Fibroblast of skin of left biceps (primary cell): ENCODE measurements around the gene MYO1D.
A peak's percentile ranks its signal among the peaks of the same experiment; 100 is the strongest.
"Not testable (repeated sequence)": the region's sequence is repeated elsewhere in the genome, so short reads cannot be mapped to it uniquely, and the experiment has no call there.

ENCODE experiments used
- DNase-seq, 2 experiments: peaks; one replicate each; pipeline ENCODE4 v3.0.0-alpha.2; 2013; ENCODE audit warnings: low read depth in 2 of 2

MYO1D gene

GRCh38 chr17:32894245-32894644 is 17.3 kb upstream of the MYO1D start:
- DNase-seq, result no peak

- DNase-seq, result not testable (repeated sequence)
These were observed 10.5 kb upstream of the MYO1D start for GRCh38 chr17:32887410-32887809.

- DNase-seq, result not testable (repeated sequence)
These were observed 10.0 kb upstream of the MYO1D start for GRCh38 chr17:32886951-32887350.

GRCh38 chr17:32882734-32883133 is 5.8 kb upstream of the MYO1D start:
- DNase-seq, result no peak

DNA sequence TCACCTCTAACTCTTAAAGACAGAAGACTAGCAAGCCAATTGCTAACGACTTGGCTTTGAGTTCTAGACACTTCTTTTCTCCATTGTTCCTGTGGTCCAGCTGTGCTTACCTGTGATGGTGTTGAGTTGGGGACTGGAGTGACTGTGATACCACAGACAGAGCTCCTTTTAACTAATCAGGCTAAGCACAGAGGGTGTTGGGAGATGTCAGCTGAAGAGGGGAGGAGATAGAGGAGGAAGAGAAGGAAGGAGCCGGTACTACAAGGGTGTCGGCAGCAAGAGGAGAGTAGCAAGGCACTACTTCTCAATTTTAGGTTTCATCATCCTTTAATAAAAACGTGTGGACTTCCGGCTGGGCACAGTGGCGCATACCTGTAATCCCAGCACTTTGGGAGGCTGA is 5.1 kb upstream of the MYO1D start:
- no peak for DNase-seq

DNA sequence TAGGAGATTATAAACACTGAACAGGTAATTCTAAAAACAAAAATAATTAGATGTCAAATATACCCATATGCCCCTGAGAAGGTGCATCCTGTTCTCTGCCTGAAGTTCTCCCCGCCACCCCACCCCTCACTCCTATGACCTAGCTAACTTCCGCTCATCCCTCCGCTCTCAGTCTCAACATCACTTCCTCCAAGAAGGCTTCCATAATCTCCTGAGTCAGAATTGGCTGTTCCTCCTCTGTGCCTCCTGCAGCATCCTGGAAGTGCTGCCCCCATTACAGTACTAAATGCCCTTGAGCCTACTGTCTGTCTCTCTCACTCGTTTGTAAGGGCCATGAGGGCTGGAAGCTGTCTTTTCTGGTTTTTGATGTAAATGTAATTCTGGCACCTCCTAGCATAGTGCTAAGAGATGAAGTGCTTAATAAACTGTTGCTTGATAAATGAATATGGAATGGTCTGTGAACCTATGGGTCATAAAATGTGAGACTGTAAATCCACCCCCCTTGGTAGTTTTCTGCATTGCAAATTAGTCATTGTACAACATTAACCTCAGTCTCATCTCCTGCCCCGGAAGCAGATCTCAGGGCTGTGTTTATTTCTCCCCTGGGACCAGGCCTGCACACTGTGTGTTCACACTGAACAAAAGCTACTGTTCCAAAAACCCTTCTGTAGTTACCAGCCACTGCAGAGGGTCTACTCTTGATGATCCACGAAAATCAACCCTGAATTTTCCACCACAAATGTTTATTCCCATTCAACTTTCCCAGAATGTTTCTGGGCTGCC is 3.9 kb upstream of the MYO1D start:
- DNase-seq, result no peak

DNA sequence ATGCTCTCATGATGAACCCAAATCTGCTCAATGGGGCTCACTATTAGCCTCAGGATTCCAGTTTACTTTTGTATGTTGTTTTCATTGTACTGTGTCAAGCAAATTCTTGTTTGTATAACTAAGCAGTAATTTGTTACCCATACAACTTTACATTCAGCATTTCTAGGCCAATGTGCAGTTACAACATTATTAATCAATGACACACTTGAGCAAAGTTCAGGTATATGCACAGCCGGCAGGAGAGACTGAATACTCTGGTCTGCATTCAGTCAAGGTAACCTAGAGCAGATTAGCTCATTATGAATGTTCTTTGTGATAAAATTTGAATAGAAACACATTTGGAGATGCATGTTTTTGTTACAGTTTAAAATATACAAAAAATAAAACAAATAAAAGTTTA is 2.2 kb upstream of the MYO1D start:
- no peak for DNase-seq

GRCh38 chr17:32878211-32878610 is 1.3 kb upstream of the MYO1D start:
- DNase-seq, result no peak

GRCh38 chr17:32877164-32877764 is 340 bp upstream of the MYO1D start:
- DNase-seq, result peak; percentile 67 to 73

DNA sequence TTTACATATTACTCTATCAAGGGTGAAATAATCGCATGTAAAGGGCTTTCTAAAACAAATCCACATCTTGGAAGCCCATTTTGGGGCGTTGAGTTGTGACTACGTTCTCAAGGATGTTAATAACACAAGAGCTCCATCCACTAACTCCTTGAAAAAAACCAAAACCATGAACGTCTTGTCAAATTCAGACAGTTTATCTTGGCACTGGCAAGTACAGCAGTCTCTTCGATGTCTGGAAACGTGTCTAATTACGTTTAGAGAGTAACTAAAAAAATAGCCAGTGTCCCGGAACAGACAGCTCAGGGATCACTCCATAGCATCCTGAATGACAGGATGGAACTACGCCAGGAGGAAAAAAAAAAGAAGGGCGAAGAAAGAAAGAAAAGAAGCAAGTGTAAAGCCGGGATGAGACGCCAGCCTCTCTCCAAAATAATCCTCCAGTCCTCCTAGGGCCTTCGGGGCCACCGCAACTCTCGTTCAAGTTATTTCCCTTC is 954 bp downstream of the MYO1D start:
- no peak for DNase-seq

GRCh38 chr17:32875230-32875917 is 1.6 kb downstream of the MYO1D start:
- no peak for DNase-seq

DNA sequence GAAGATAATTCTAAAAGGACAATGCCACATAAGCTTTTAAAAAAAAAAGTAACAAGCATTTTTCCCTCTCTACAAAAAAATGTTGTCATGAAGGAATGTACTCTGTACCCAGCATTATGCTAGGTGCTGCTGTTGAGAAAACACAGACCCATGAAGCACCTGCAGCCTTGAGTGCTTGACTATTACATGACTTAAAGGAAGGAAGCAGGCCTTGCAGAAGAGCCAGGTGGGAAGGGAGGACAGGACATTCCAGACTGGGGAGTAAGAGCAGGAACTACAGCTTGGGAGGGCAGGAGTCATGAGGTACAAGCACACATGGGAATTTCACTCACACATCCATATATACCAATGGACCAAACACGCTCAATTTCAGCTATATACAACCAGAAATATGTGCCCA is 3.8 kb downstream of the MYO1D start:
- no peak for DNase-seq

DNA sequence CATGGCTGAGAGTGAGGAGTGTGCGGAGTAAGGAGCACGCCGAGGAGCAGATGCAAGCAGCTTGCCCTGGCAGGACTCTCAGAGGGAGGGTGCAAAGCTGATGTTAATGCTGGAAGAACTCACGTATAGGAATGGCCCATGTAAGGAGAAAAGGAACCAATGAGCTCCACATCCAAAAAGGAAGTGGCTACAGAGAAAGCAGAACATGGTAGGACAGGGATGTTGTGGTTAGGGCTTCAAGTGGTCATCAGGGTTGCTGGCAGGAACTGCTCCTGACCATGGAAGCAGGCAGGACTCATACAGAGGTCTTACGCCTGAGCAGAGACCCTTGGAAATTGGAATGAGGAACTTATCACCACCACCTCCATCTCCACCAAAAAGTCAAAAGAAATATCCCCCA is 5.2 kb downstream of the MYO1D start:
- DNase-seq, result no peak

DNA sequence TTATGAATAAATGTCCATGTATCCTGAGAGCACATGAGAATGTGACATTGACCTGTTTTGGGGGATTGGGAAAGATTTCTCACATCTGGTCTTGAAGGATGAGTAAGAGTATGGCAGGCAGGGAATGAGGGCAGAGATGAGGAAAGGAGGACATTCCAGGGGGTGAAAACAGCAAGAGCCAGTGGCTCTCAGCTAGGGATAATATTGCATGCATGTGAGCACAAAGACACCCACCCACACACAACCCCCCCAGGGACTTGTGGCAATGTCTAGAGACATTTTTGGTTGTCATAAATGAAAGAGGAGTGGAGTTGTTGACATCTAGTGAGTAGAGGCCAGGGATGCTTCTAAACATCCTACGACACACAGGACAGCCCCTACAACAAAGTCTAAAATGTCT is 6.0 kb downstream of the MYO1D start:
- DNase-seq, result peak; percentile 47 to 53

DNA sequence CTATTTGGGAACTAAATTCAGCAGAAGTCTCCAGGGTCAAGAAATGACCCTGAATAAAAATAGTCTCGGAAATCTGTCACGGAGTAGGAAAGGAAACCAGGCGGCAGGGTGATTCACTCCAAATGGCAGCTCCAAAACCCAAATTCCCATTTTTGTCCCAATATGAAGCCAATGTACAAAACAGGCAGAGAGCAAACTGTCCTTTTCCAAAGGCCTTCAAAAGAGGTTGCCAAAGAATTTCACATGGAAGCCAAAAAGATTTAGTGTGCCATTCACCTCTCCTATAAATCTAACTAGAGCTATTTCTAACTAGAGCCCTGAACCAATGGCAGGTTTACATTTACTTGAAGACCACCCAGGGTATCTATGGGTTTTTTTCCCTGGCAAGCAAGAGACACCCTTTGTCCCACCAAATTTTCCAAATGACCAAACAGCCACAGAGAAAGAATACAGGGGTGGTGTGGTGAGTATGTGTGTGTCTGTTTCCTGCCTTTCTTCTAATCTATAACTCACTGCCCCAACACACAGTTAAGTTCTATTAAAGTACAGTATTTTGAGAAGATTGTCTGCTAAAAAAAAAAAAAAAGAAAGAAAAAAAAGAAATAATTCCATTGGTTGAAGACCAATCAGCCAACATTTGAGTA is 6.8 kb downstream of the MYO1D start:
- DNase-seq, result no peak

DNA sequence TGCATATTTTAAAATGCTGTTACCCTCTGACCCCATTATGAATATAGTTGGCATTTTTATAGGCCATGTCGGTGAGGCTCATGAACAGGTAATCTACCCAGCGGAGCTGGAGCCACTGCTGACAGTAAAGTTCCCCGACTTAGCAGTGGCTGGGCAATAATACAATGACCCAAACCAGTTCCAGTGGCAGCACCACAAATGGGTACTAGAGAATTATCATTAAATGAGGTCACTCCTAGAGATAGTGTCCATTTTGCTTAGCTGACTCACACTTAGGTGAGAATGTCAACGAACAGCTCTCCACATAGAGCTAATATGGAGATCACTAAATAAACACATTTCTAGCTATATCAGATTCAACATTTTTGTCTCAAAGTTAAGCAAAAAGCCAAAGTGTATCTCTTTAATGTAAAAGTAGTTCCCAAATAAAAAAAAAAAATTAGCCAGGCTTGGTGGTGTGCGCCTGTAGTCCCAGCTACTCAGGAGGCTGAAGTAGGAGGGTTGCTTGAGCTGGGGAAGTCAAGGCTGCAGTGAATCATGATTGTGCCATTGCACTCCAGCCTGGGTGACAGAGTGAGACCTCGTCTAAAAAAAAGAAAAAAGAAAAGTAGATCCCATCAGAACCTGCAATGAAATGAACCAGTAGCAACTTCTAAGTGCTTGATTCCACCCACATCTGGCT is 7.4 kb downstream of the MYO1D start:
- DNase-seq, result no peak

- no peak for DNase-seq
These were observed 11.8 kb downstream of the MYO1D start for GRCh38 chr17:32865141-32865540.

GRCh38 chr17:32863559-32863958 is 13.4 kb downstream of the MYO1D start:
- DNase-seq, result no peak

DNA sequence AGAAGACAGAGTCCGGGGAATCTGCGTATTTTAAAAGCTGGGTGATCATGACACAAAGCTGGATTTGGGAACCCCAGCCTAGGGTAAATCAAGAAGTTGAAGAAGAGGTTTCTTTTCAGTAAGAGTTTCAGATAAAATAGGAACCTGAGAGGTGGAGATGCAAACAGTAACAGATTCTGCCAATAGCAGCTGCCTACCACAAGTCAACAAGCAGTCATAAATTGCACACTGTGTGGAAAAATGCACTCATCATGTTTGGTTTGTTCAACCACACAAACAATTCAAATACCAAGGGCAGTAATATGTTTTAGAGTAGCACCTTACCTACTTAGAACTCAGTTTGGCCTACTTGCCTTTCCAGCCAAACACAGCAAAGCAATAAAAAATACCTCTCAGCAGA is 14.0 kb downstream of the MYO1D start:
- no peak for DNase-seq

- no peak for DNase-seq
These were observed 14.9 kb downstream of the MYO1D start for GRCh38 chr17:32861981-32862380.

GRCh38 chr17:32859857-32860525 is 16.9 kb downstream of the MYO1D start:
- DNase-seq, result no peak
